Hepatocyte (in vitro differentiated cells): ENCODE data around the gene PTPN13.

ENCODE experiments used
- CTCF ChIP-seq: fragments of 200-600 bp; sonication (generic); IDR thresholded peaks from 2 replicates; pipeline ENCODE4 v1.5.1; 2016; ENCODE audit warnings: antibody characterized with exemption, mild to moderate bottlenecking; ENCODE audit not compliant: poor library complexity
- EZH2 ChIP-seq: fragments of 200-600 bp; sonication (generic); IDR thresholded peaks from 2 replicates; pipeline ENCODE4 v1.6.1; 2016; ENCODE audit warnings: antibody characterized with exemption, mild to moderate bottlenecking, borderline replicate concordance
- EZH2phosphoT487 ChIP-seq: fragments of 200-600 bp; sonication (generic); IDR thresholded peaks from one replicate; pipeline ENCODE4 v1.6.1; 2018; ENCODE audit warnings: antibody characterized with exemption, mild to moderate bottlenecking, low read depth, moderate library complexity; ENCODE audit not compliant: unreplicated experiment, severe bottlenecking

GRCh38 chr4:86675548-86675947, 81.4 kb downstream of the PTPN13 start:
- no peak for TF ChIP-seq CTCF
- no peak for TF ChIP-seq EZH2
- no peak for TF ChIP-seq EZH2phosphoT487
